ENCODE data around the gene LYSMD2. TPM values are rescaled to one million over a fixed set of nuclear protein-coding genes. Genes with fewer than 3 reads are reported as not detected.

LYSMD2 gene
- total RNA-seq, 2 experiments from 2014 or later = 17.4 TPM

- POLR2A ChIA-PET = no interaction called here
- peaks cover 64% of the 10 kb centered on the region for H3K36me3 Mint-ChIP-seq (ENCODE audit: low read depth)
- Histone ChIP-seq H3K27me3 (ENCODE audit: control insufficient read depth in 1 of 2, insufficient read depth in 2 of 2, low read length in 2 of 2) (no peaks in the 10 kb centered on the region), H3K4me3 (ENCODE audit: low read length) (no peak overlapping the region), H3K4me1 (ENCODE audit: insufficient read depth, low read length) (peaks cover 8% of the 10 kb centered on the region), H3K27ac (ENCODE audit: low read depth in 1 of 2, low read length in 2 of 2) (no peak overlapping the region), H3K36me3 (ENCODE audit: insufficient read depth, low read length) (peaks cover 29% of the 10 kb centered on the region), H3K9me3 (ENCODE audit: control insufficient read depth in 1 of 2, insufficient read depth in 1 of 2, low read length in 2 of 2) (no peaks in the 10 kb centered on the region)
- no peak overlapping the region for H3K4me3 Mint-ChIP-seq
- CTCF ChIA-PET = interaction anchor here (3.2 kb wide), 1 partner anchor 122 kb away, joined by 14 read pairs; no protein-coding TSS in a partner anchor
- DNase-seq (no peak), ATAC-seq (ENCODE audit: poor library complexity) (no peak)
- H3K4me1 Mint-ChIP-seq (ENCODE audit: low read depth) = peaks cover 21% of the 10 kb centered on the region
- H3K27me3 Mint-ChIP-seq = no peaks in the 10 kb centered on the region
- TF ChIP-seq CTCF (IDR thresholded peaks at IDR 0.05) = no peak
- intact Hi-C loops (cut with DNase I, micrococcal nuclease) = no loop called here
- no peaks in the 10 kb centered on the region for H3K9me3 Mint-ChIP-seq
- no peak overlapping the region for H3K27ac Mint-ChIP-seq
Observed at GRCh38 chr15:51771773-51772172, 34.3 kb upstream of the LYSMD2 start.

GRCh38 chr15:51770902-51771301 lies 33.4 kb upstream of the LYSMD2 start:
- Histone ChIP-seq H3K9me3 (ENCODE audit: control insufficient read depth in 1 of 2, insufficient read depth in 1 of 2, low read length in 2 of 2) (no peaks in the 10 kb centered on the region), H3K36me3 (ENCODE audit: insufficient read depth, low read length) (peaks cover 26% of the 10 kb centered on the region), H3K27me3 (ENCODE audit: control insufficient read depth in 1 of 2, insufficient read depth in 2 of 2, low read length in 2 of 2) (no peaks in the 10 kb centered on the region), H3K27ac (ENCODE audit: low read depth in 1 of 2, low read length in 2 of 2) (no peak overlapping the region), H3K4me3 (ENCODE audit: low read length) (no peak overlapping the region), H3K4me1 (ENCODE audit: insufficient read depth, low read length) (peaks cover 8% of the 10 kb centered on the region)
- Mint-ChIP-seq H3K27ac (no peak overlapping the region), H3K4me3 (no peak overlapping the region), H3K27me3 (no peaks in the 10 kb centered on the region), H3K9me3 (no peaks in the 10 kb centered on the region), H3K4me1 (ENCODE audit: low read depth) (peaks cover 16% of the 10 kb centered on the region), H3K36me3 (ENCODE audit: low read depth) (peaks cover 66% of the 10 kb centered on the region)
- no peak for TF ChIP-seq CTCF (IDR thresholded peaks at IDR 0.05)
- DNase-seq (no peak), ATAC-seq (ENCODE audit: poor library complexity) (no peak)
- intact Hi-C loops (cut with DNase I, micrococcal nuclease) = no loop called here
- CTCF ChIA-PET = interaction anchor here (3.2 kb wide), 1 partner anchor 121 kb away, joined by 14 read pairs; no protein-coding TSS in a partner anchor
- POLR2A ChIA-PET = interaction anchor here (0.7 kb wide), 1 partner anchor 465 kb away, joined by 3 read pairs; no protein-coding TSS in a partner anchor

- Mint-ChIP-seq H3K36me3 (ENCODE audit: low read depth) (peaks cover 45% of the 10 kb centered on the region), H3K4me3 (no peak overlapping the region), H3K9me3 (no peaks in the 10 kb centered on the region), H3K4me1 (ENCODE audit: low read depth) (peaks cover 16% of the 10 kb centered on the region), H3K27me3 (no peaks in the 10 kb centered on the region), H3K27ac (peak overlapping the region; percentile 80)
- CTCF ChIA-PET = interaction anchor here (1.2 to 3.3 kb wide), 2 partner anchors 8 to 118 kb away, joined by 5 to 26 read pairs; no protein-coding TSS in a partner anchor
- peak; percentile 78 for ATAC-seq (ENCODE audit: poor library complexity)
- intact Hi-C loops (cut with DNase I, micrococcal nuclease) = loop anchor here in 1 of 2 experiments (5.0 kb wide), 1 partner anchor 36 kb away; no protein-coding TSS in a partner anchor
- Histone ChIP-seq H3K4me3 (ENCODE audit: low read length) (no peak overlapping the region), H3K9me3 (ENCODE audit: control insufficient read depth in 1 of 2, insufficient read depth in 1 of 2, low read length in 2 of 2) (no peaks in the 10 kb centered on the region), H3K4me1 (ENCODE audit: insufficient read depth, low read length) (peaks cover 8% of the 10 kb centered on the region), H3K27me3 (ENCODE audit: control insufficient read depth in 1 of 2, insufficient read depth in 2 of 2, low read length in 2 of 2) (no peaks in the 10 kb centered on the region), H3K27ac (ENCODE audit: low read depth in 1 of 2, low read length in 2 of 2) (no peak overlapping the region), H3K36me3 (ENCODE audit: insufficient read depth, low read length) (peaks cover 10% of the 10 kb centered on the region)
- TF ChIP-seq CTCF (IDR thresholded peaks at IDR 0.05) = no peak
- peak in 4 of 14 experiments; percentile 25 to 40 (median 34) for DNase-seq
- POLR2A ChIA-PET = interaction anchor here (1.0 to 1.4 kb wide), 4 partner anchors 10 to 127 kb away, joined by 3 to 13 read pairs (median 4); partner anchors contain the start of gene LYSMD2
Observed at GRCh38 chr15:51768018-51768417, 30.6 kb upstream of the LYSMD2 start.

Data from CD4-positive, alpha-beta T cell (primary cell).